GM18870 (cell line): ENCODE data around the gene EI24.

ENCODE experiments used
- ATAC-seq: cut with Tn5 transposase; IDR thresholded peaks from one replicate; pipeline ENCODE4 v1.9.1; 2021; ENCODE audit warnings: moderate library complexity; ENCODE audit not compliant: unreplicated experiment

EI24 gene

GRCh38 chr11:125626288-125626950, 57.1 kb downstream of the EI24 start:
- peak; percentile 28 for ATAC-seq

GRCh38 chr11:125627236-125627910, 58.1 kb downstream of the EI24 start:
- no peak for ATAC-seq
